DOHH2 (cell line): ENCODE measurements around the gene PRR16.

ENCODE experiments used
- H3F3A ChIP-seq: fragments of 200-600 bp; sonication (generic), shearing (Covaris generic); 2 replicates; pipeline ENCODE4 v1.6.0; 2016; ENCODE audit warnings: antibody characterized with exemption, mild to moderate bottlenecking; ENCODE audit not compliant: control insufficient read depth, insufficient read depth
- H3K27ac ChIP-seq: fragments of 200-600 bp; sonication (generic); 2 replicates; pipeline ENCODE4 v1.5.1; 2014; ENCODE audit warnings: low read depth, mild to moderate bottlenecking, low read length, moderate library complexity
- H3K27me3 ChIP-seq: fragments of 200-600 bp; sonication (generic); 2 replicates; pipeline ENCODE4 v1.6.1; 2014; ENCODE audit warnings: mild to moderate bottlenecking, low read length, mixed read lengths; ENCODE audit not compliant: control insufficient read depth
- H3K36me3 ChIP-seq: fragments of 200-600 bp; sonication (generic); 2 replicates; pipeline ENCODE4 v1.6.1; 2014; ENCODE audit warnings: mild to moderate bottlenecking, low read length, moderate library complexity, mixed read lengths; ENCODE audit not compliant: control insufficient read depth
- H3K4me1 ChIP-seq: fragments of 200-600 bp; sonication (generic); 2 replicates; pipeline ENCODE4 v1.6.1; 2014; ENCODE audit warnings: mild to moderate bottlenecking, low read length, mixed read lengths; ENCODE audit not compliant: control insufficient read depth
- H3K4me2 ChIP-seq: fragments of 200-600 bp; sonication (generic); 2 replicates; pipeline ENCODE4 v1.6.0; 2014; ENCODE audit warnings: mild to moderate bottlenecking, low read length, moderate library complexity
- H3K4me3 ChIP-seq: fragments of 200-600 bp; sonication (generic); 2 replicates; pipeline ENCODE4 v1.5.1; 2014; ENCODE audit warnings: mild to moderate bottlenecking, low read length, mixed read lengths
- H3K79me2 ChIP-seq: fragments of 200-600 bp; sonication (generic); 2 replicates; pipeline ENCODE4 v1.6.1; 2014; ENCODE audit warnings: mild to moderate bottlenecking, low read length, mixed read lengths; ENCODE audit not compliant: control insufficient read depth
- H3K9me2 ChIP-seq: fragments of 200-600 bp; sonication (generic); replicated peaks from 2 replicates; pipeline ENCODE4 v1.6.1; 2014; ENCODE audit warnings: mild to moderate bottlenecking, low read length, mixed read lengths; ENCODE audit not compliant: control insufficient read depth
- H3K9me3 ChIP-seq: fragments of 200-600 bp; sonication (generic); 2 replicates; pipeline ENCODE4 v1.6.1; 2014; ENCODE audit warnings: antibody characterized with exemption, low read length, mixed read lengths; ENCODE audit not compliant: control insufficient read depth, insufficient read depth
- H4K20me1 ChIP-seq: fragments of 200-600 bp; sonication (generic); 2 replicates; pipeline ENCODE4 v1.6.0; 2014; ENCODE audit warnings: low read depth, mild to moderate bottlenecking, antibody characterized with exemption, low read length, moderate library complexity; ENCODE audit not compliant: control insufficient read depth, insufficient read depth
- EZH2phosphoT487 ChIP-seq: fragments of 200-600 bp; sonication (generic); IDR thresholded peaks from 2 replicates; pipeline ENCODE4 v1.6.1; 2017; ENCODE audit warnings: borderline replicate concordance, mild to moderate bottlenecking, antibody characterized with exemption, low read length, moderate library complexity, mixed read lengths
- TF ChIP-seq, protein P1 (sequence below): fragments of 200-600 bp; sonication (generic); IDR thresholded peaks from one replicate; pipeline ENCODE4 v1.5.1; 2014; ENCODE audit warnings: antibody characterized with exemption, mild to moderate bottlenecking, low read depth, low read length; ENCODE audit not compliant: poor library complexity, severe bottlenecking

The PRR16 gene

DNA sequence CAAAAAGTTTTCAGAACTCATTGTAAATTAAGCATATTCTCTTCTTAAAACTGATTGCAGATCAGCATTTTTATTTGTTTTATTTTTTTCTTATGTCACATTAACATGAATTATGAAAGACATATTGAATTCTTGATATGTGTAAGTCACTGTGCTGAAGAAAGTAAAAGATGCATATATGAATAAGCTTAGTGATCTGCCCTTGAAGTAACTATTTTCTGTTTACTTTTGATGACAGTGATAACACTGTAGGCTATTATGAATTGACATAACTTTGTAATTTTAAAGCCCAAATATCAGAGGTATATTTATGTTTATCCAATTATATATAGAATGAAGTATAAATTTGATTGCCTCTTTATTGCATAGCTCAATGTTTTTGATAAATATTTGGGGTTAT, 8.8 kb downstream of the PRR16 start:
- TF ChIP-seq, protein P1, sequence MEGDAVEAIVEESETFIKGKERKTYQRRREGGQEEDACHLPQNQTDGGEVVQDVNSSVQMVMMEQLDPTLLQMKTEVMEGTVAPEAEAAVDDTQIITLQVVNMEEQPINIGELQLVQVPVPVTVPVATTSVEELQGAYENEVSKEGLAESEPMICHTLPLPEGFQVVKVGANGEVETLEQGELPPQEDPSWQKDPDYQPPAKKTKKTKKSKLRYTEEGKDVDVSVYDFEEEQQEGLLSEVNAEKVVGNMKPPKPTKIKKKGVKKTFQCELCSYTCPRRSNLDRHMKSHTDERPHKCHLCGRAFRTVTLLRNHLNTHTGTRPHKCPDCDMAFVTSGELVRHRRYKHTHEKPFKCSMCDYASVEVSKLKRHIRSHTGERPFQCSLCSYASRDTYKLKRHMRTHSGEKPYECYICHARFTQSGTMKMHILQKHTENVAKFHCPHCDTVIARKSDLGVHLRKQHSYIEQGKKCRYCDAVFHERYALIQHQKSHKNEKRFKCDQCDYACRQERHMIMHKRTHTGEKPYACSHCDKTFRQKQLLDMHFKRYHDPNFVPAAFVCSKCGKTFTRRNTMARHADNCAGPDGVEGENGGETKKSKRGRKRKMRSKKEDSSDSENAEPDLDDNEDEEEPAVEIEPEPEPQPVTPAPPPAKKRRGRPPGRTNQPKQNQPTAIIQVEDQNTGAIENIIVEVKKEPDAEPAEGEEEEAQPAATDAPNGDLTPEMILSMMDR = no peak
- TF ChIP-seq EZH2phosphoT487 = no peak
- H3K4me2 ChIP-seq = no peak overlapping the region
- no peak overlapping the region for H3K27ac ChIP-seq

DNA sequence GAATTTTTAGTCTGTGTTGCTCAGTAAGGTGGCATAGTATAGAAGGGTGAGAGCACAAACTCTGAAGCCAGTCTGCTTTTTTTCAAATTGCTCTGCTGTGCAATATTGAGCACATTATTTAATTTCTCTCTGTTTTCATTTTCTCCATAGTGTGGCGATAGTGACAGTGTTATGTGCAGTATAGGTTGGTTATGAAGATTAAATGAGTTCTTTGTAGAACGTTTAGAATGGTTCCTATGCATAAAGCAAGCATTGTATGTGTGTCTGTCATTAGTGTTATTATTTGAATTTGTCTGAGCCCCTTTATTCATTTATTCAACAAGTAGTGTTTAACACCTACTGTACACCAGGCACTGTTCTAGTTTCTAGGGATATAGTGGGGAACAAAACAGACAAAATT, 9.2 kb downstream of the PRR16 start:
- H3K4me2 ChIP-seq = no peak overlapping the region
- H3K36me3 ChIP-seq = no peaks in the 10 kb centered on the region
- no peaks in the 10 kb centered on the region for H4K20me1 ChIP-seq
- H3F3A ChIP-seq = no peaks in the 10 kb centered on the region
- H3K9me2 ChIP-seq = no peaks in the 10 kb centered on the region
- no peaks in the 10 kb centered on the region for H3K79me2 ChIP-seq
- H3K4me1 ChIP-seq = no peaks in the 10 kb centered on the region
- H3K27ac ChIP-seq = no peak overlapping the region
- no peaks in the 10 kb centered on the region for H3K27me3 ChIP-seq
- TF ChIP-seq EZH2phosphoT487 = no peak
- TF ChIP-seq, protein P1 = no peak
- H3K9me3 ChIP-seq = no peaks in the 10 kb centered on the region
- H3K4me3 ChIP-seq = no peak overlapping the region

More for the DNA sequence above, 8.8 kb downstream of the PRR16 start:
- no peaks in the 10 kb centered on the region for H3K9me2 ChIP-seq
- H3K4me1 ChIP-seq = no peaks in the 10 kb centered on the region
- no peaks in the 10 kb centered on the region for H3K36me3 ChIP-seq
- H4K20me1 ChIP-seq = no peaks in the 10 kb centered on the region
- no peaks in the 10 kb centered on the region for H3F3A ChIP-seq
- no peaks in the 10 kb centered on the region for H3K27me3 ChIP-seq
- no peaks in the 10 kb centered on the region for H3K9me3 ChIP-seq
- no peak overlapping the region for H3K4me3 ChIP-seq
- H3K79me2 ChIP-seq = no peaks in the 10 kb centered on the region

DNA sequence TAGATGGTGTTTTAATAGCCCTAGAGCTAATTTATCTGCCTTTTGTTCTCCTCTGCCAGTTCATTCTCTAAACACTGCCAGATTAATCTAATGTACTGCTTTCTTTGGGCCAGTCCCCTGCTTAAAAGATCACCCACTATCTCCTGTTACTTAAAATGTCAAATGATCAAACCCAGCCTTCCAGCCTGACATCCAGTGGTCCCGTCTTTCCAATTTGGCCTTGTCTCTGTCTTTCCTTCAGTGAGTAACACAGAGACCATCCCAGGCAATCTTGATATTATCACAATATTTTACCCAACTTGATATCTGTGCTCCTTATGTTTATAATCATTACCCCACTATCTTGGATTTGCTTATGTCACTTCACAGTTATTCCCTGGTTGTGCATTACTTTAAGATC, 12.0 kb downstream of the PRR16 start:
- Histone ChIP-seq H3K9me2 (no peaks in the 10 kb centered on the region), H3K36me3 (no peaks in the 10 kb centered on the region), H3K4me1 (no peaks in the 10 kb centered on the region), H3K4me2 (no peak overlapping the region), H3K79me2 (no peaks in the 10 kb centered on the region), H3K4me3 (no peak overlapping the region), H3K27ac (no peak overlapping the region), H3K27me3 (no peaks in the 10 kb centered on the region), H3K9me3 (no peaks in the 10 kb centered on the region), H4K20me1 (no peaks in the 10 kb centered on the region), H3F3A (no peaks in the 10 kb centered on the region)
- TF ChIP-seq EZH2phosphoT487 = no peak

DNA sequence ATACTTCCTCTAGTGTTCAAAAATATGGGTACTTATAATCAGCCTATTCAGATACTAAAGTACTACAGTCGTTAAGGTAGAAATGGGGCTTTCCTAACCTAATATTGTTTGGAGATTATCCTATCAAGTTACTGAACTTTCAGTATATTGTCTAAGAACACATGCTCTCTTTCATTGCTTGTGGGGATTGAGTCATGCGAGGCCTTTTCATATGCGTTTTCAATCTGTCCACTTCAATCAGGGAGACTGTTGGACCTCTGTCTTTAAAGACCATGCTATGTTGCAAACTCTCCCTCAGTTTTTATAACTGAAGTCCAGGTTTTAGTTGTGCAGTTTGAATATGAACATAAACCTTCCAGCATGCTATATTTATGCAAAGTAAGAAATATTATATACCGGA, 15.0 kb downstream of the PRR16 start:
- Histone ChIP-seq H3K79me2 (no peaks in the 10 kb centered on the region), H3K27me3 (no peaks in the 10 kb centered on the region)
- TF ChIP-seq, protein P1 = no peak

More for the DNA sequence above, 15.0 kb downstream of the PRR16 start:
- no peaks in the 10 kb centered on the region for H3K9me3 ChIP-seq
- H3F3A ChIP-seq = no peaks in the 10 kb centered on the region
- no peak overlapping the region for H3K27ac ChIP-seq
- no peaks in the 10 kb centered on the region for H3K36me3 ChIP-seq
- H3K9me2 ChIP-seq = no peaks in the 10 kb centered on the region
- H3K4me3 ChIP-seq = no peak overlapping the region
- no peak overlapping the region for H3K4me2 ChIP-seq
- no peaks in the 10 kb centered on the region for H3K4me1 ChIP-seq
- no peaks in the 10 kb centered on the region for H4K20me1 ChIP-seq
